GM21528 (cell line): ENCODE data around the gene ZNF300.
"Not testable (repeated sequence)": the region's sequence is repeated elsewhere in the genome, so short reads cannot be mapped to it uniquely, and the experiment has no call there.

Experiments used
- ATAC-seq: cut with Tn5 transposase; IDR thresholded peaks from one replicate; pipeline ENCODE4 v1.9.1; 2021; ENCODE audit warnings: mild to moderate bottlenecking, moderate library complexity; ENCODE audit not compliant: unreplicated experiment, low FRiP score

The ZNF300 gene

DNA sequence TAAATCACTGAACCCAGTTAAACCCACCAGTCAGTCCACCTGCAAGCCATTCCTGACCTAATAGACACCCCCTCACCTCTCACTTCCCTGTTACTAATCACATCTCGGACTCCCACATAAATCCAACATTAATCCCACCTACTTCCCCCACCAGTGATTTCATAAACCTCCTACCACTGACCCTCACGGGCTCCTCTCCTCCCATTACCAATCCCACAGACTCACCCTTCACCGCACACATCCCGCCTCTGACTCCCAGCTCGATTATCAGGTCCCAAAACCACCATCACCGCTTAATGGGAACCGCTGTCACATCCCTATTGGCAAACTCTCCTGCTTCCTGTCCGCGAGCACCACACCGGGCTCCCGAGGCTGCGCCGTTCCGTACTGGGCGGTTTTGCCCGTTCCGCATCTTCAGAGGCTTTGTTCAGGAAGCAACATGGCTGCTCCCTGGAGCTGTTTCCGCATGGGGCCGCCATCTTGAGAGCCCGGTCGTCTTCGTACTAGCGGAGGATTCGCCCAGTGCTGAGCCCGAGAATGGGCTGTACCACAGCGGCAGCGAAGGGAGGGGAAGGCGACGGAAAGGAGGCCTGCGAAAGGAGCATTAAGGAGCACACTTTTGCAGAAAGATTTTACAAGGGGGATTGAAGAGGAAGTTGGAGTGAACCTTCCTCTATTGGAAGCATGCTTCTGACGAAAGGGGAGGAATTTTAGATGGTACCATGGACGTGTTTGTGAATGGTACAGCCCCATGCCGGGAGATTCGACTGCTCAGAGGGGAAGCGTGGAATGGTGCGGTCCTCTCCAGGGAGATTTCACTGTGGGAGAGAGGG lies at the start of gene ZNF300:
Gene ZNF300, minus strand, starts transcription at position 502 of the 833 bp plus-strand sequence. CDS start 1,825 bp downstream, outside the sequence.
- ATAC-seq = no peak

- no peak for ATAC-seq
Observed at GRCh38 chr5:150948539-150948938, 43.8 kb upstream of the ZNF300 start.

DNA sequence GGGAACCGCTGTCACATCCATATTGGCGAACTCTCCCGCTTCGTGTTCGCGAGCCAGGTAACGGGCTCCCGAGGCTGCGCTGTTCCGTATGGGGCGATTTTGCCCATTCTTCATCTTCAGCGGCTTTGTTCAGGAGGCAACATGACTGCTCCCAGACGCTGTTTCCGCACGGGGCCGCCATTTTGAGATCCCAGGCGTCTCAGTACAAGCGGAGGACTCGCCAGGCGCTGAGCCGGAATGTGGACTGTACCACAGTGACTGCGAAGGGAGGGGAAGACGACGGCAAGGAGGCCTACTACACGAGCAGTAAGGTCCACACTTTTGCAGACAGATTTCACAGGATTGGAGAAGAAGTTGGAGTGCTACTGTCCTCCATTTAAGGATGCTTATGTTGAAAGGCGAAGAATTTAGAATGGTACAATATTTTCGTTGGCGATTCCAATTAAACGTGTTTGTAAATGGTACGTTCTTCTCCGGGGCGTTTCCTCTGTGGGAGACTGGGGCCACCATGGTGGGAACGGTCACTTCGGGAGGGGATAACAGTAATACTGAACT lies 41.6 kb upstream of the ZNF300 start:
- no peak for ATAC-seq

GRCh38 chr5:150945947-150946346 lies 41.2 kb upstream of the ZNF300 start:
- no peak for ATAC-seq

GRCh38 chr5:150945486-150945885 lies 40.7 kb upstream of the ZNF300 start:
- ATAC-seq = no peak

DNA sequence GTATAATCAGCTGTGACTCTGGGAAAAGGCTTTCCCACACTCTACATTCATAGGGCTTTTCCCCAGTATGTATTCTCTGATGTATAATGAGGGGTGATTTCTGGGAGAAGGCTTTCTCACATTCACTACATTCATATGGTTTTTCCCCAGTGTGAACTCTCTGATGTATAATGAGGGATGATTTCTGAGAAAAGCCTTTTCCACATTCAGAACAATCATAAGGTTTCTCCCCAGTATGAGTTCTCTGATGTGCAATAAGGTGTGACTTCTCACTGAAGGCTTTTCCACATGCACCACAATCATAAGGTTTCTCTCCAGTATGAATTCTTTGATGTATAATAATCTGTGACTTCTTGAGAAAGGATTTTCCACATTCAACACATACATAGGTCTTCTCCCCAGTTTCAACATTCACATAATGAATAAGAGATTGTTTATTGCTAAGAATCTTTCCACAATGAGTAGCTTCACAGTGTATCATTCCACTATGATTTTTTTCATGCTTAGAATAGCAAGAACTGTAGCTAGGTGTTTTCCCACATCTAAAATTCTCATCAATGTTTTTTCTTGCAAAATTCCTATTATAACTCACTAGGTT lies 26.7 kb upstream of the ZNF300 start:
- ATAC-seq = no peak

DNA sequence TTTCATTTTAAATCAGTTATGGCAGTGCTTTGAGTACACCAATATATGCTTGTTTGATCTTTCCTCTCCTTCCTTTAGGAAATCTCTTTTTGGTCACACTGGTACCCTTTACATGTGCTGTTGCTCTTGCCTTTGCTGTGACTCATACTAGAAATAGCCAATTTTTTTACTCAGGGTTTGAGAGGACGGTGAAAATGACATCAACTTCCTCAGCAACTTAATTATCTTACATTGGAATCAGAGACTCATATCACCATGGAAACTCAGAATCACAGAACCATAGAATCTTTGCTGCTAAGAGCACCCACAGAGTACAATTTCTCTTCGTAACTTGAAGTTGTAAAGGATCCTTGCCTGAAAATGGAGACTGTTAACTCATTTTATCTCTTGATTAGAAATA lies 13.8 kb upstream of the ZNF300 start:
- no peak for ATAC-seq

DNA sequence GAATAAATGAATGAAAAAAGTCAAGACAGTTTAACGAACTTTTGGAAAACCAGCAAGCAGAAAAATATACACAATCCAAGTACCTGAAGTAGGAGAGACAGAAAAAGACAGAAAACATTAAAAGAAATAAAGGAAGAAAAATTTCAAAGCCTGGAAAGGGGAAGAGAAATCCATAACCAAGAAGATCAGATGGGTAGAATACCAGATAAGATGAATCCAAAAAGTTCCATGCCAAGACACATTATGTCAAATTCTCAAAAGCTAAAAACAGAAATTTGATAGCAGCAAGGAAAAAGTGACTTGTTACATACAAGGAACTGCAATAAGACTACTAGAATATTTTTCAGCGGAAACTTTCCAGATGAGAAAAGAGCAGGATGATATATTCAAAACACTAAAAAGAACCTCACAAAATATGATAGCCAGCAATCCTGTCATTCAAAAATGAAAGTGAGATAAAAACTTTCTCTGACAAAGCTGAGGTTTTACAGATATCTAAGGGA lies 7.6 kb upstream of the ZNF300 start:
- no peak for ATAC-seq

- ATAC-seq = no peak
Observed at GRCh38 chr5:150905312-150905683, 518 bp upstream of the ZNF300 start.

- no peak for ATAC-seq
Observed at GRCh38 chr5:150901446-150901845, 3.3 kb downstream of the ZNF300 start.

- ATAC-seq = no peak
Observed at GRCh38 chr5:150895431-150896428, 9.1 kb downstream of the ZNF300 start.

GRCh38 chr5:150879358-150879757 lies 25.4 kb downstream of the ZNF300 start:
- no peak for ATAC-seq

GRCh38 chr5:150862070-150862469 lies 42.7 kb downstream of the ZNF300 start:
- ATAC-seq = no peak

DNA sequence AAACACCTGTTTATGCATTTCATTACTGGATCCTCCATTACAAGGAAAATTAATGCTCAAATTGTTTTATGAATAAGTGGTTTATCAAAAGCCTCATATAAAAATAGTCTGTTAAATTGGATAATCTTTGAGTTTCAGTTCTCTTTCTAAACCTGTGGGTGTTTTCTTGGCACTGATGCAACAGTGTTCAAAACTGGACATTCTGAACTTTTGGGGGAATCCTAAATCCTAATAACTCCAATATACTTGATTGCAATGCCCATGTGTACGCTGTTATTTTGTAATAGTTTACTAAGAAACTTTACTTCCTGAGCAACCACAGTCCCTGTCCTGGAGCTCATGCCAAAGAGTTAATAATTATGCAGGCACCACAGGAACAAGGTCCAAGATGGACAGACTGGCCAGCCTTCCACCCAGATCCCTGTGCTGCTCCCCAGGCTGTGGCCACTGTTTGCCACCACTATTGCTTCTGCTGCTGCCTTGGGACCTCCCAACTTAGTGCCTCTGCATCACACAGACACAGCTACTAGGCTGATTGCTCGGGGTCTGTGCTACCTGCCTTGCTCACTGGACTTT lies 44.4 kb downstream of the ZNF300 start:
- no peak for ATAC-seq

GRCh38 chr5:150856700-150857099 lies 48.1 kb downstream of the ZNF300 start:
- ATAC-seq = not testable (repeated sequence)

- no peak for ATAC-seq
Observed at GRCh38 chr5:150853561-150853960, 51.2 kb downstream of the ZNF300 start.

- no peak for ATAC-seq
Observed at GRCh38 chr5:150851039-150851438, 53.7 kb downstream of the ZNF300 start.

DNA sequence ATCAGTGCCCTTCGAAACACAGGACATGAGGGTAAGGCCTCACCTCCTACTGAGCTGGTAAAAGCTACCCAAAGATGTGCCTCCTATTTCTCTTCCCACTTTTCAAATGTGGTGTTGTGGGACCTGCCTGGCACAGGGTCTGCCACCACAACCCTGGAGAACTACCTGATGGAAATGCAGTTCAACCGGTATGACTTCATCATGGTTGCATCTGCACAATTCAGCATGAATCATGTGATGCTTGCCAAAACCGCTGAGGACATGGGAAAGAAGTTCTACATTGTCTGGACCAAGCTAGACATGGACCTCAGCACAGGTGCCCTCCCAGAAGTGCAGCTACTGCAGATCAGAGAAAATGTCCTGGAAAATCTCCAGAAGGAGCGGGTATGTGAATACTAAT lies 56.5 kb downstream of the ZNF300 start:
- ATAC-seq = no peak

GRCh38 chr5:150847334-150847695 lies 57.5 kb downstream of the ZNF300 start:
- ATAC-seq = no peak

DNA sequence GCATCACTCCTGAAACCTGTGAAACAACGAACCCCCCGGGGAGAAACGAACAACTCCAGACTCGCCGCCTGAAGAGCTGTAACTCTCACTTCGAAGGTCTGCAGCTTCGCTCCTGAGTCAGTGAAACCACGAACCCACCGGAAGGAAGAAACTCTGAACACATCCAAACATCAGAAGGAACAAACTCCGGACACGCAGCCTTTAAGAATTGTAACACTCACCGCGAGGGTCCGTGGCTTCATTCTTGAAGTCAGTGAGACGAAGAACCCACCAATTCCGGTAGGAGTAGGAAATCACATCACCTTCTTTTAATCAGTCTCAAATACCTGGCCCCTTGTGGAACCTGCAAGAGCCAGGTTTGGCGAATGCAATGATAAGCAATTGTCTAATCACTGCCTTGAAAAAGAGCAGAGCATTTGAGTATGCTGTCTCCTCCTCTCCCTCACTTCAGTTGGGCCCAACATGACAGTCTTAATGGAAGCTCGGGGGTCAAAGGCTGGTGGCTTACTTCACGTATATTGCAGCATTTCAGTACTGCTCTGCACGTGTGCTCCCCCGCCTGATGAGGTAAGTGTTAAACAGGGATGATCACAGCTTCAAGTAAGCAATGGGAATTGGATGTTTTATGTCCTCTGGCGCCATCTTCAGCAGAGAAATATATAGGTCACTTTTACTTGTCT lies 58.0 kb downstream of the ZNF300 start:
- peak; percentile 96 for ATAC-seq
